ENCODE measurements around the gene ZNF30.

DNA sequence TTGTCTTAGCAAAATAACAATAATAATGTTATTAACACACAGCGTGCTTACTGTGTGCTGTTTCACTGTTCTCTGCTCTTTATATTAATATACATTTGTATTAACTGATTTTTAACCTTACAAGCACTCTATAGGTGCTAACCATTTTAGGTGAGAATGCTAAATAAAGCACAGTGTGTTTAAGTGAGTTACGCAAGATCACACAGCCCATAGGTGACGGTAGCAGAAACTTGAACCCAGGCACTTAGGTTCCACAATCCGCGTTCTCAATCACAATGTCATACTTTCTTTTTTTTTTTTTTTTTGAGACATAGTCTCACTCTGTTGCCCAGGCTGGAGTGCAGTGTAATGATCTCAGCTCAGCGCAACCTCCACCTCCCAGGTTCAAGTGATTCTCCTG, 5.8 kb downstream of the ZNF30 start:
- no peak for TF ChIP-seq GATA2 (IDR thresholded peaks at IDR 0.05; ENCODE audit: low read depth, low read length)
- no peak for TF ChIP-seq GATA3 (IDR thresholded peaks at IDR 0.05; ENCODE audit: low read depth, low read length)
